CD14-positive monocyte (primary cell): ENCODE results near the gene INHBA. TPM values are rescaled to one million over a fixed set of nuclear protein-coding genes. Genes with fewer than 3 reads are reported as not detected.
A peak's percentile ranks its signal among the peaks of the same experiment; 100 is the strongest.

ENCODE experiments used
- DNase-seq, 3 donors: peaks; one replicate each; pipeline ENCODE4 v3.0.0-alpha.2; 2011 to 2022
- H2AFZ ChIP-seq: 2 replicates; pipeline ENCODE4 v1.6.0; 2012; ENCODE audit warnings: mild to moderate bottlenecking, low read depth, low read length, inconsistent platforms; ENCODE audit not compliant: insufficient read depth, poor library complexity, severe bottlenecking
- H3K27ac ChIP-seq, 2 donors: 1 replicate in 1 of 2; 2 replicates in 1 of 2; pipeline ENCODE4 v1.5.1; 2012 to 2013; ENCODE audit warnings: low read length in 2 of 2, control low read depth in 1 of 2, inconsistent platforms in 1 of 2, low read depth in 1 of 2, mild to moderate bottlenecking in 1 of 2
- H3K27me3 ChIP-seq, 2 donors: one replicate each; pipeline versions ENCODE4 v1.6.0 to v1.6.1; 2011 to 2013; ENCODE audit warnings: low read length in 2 of 2; ENCODE audit not compliant: control insufficient read depth in 2 of 2, insufficient read depth in 2 of 2
- H3K36me3 ChIP-seq, 2 donors: replicated peaks in 1 of 2; 1 replicate in 1 of 2; 2 replicates in 1 of 2; pipeline versions ENCODE4 v1.5.1 to v1.6.1; 2012 to 2013; ENCODE audit warnings: low read length in 2 of 2, control low read depth in 1 of 2, inconsistent platforms in 1 of 2, mild to moderate bottlenecking in 1 of 2; ENCODE audit not compliant: insufficient read depth in 2 of 2, control insufficient read depth in 1 of 2
- H3K4me1 ChIP-seq, 2 donors: 1 replicate in 1 of 2; 2 replicates in 1 of 2; pipeline versions ENCODE4 v1.5.1 to v1.6.1; 2012 to 2013; ENCODE audit warnings: low read length in 2 of 2, control low read depth in 1 of 2, inconsistent platforms in 1 of 2, mild to moderate bottlenecking in 1 of 2, moderate library complexity in 1 of 2; ENCODE audit not compliant: insufficient read depth in 2 of 2, control insufficient read depth in 1 of 2
- H3K4me2 ChIP-seq: replicated peaks from 2 replicates; pipeline ENCODE3; 2012; ENCODE audit warnings: low read length, moderate library complexity, mild to moderate bottlenecking; ENCODE audit not compliant: poor library complexity, severe bottlenecking; ENCODE audit errors: extremely low read depth
- H3K4me3 ChIP-seq, 3 experiments: fragments of 200-600 bp in 1 of 3; sonication (generic) in 1 of 3; replicated peaks in 1 of 3; 1 replicate in 2 of 3; 2 replicates in 1 of 3; pipeline ENCODE4 v1.5.1; 2011 to 2013; ENCODE audit warnings: low read length in 3 of 3, mild to moderate bottlenecking in 3 of 3, control low read depth in 2 of 3, low read depth in 2 of 3, inconsistent platforms in 1 of 3, moderate library complexity in 1 of 3
- H3K79me2 ChIP-seq: 2 replicates; pipeline ENCODE4 v1.6.0; 2012; ENCODE audit warnings: mild to moderate bottlenecking, control low read depth, inconsistent platforms, low read length, moderate library complexity; ENCODE audit not compliant: insufficient read depth
- H3K9ac ChIP-seq: 2 replicates; pipeline ENCODE4 v1.6.0; 2017; ENCODE audit warnings: low read length, mild to moderate bottlenecking; ENCODE audit not compliant: insufficient read depth, poor library complexity, severe bottlenecking
- H3K9me3 ChIP-seq, 2 donors: replicated peaks in 1 of 2; 1 replicate in 1 of 2; 2 replicates in 1 of 2; pipeline versions ENCODE4 v1.5.1 to v1.6.1; 2012 to 2013; ENCODE audit warnings: low read length in 2 of 2, control low read depth in 1 of 2; ENCODE audit not compliant: control insufficient read depth in 1 of 2, insufficient read depth in 1 of 2
- H4K20me1 ChIP-seq: 2 replicates; pipeline ENCODE4 v1.6.0; 2012; ENCODE audit warnings: mild to moderate bottlenecking, low read length, control low read depth, moderate library complexity; ENCODE audit not compliant: insufficient read depth
- H3K27ac Mint-ChIP-seq, 7 donors: one replicate each; pipeline ENCODE4 v1.8.0; 2020; ENCODE audit warnings: mild to moderate bottlenecking in 7 of 7, mixed read lengths in 7 of 7, moderate library complexity in 6 of 7, inconsistent platforms in 2 of 7
- H3K27me3 Mint-ChIP-seq, 3 donors: one replicate each; pipeline ENCODE4 v1.8.0; 2021 to 2022; ENCODE audit warnings: low read depth in 3 of 3, mild to moderate bottlenecking in 3 of 3, mixed read lengths in 3 of 3, moderate library complexity in 3 of 3, inconsistent platforms in 1 of 3
- H3K36me3 Mint-ChIP-seq, 2 donors: one replicate each; pipeline ENCODE4 v1.8.0; 2020; ENCODE audit warnings: mixed read lengths in 2 of 2, inconsistent platforms in 1 of 2, mild to moderate bottlenecking in 1 of 2
- H3K4me1 Mint-ChIP-seq: one replicate; pipeline ENCODE4 v1.8.0; 2020; ENCODE audit warnings: mild to moderate bottlenecking, mixed read lengths
- H3K4me3 Mint-ChIP-seq, 2 donors: one replicate each; pipeline ENCODE4 v1.8.0; 2020; ENCODE audit warnings: mild to moderate bottlenecking in 2 of 2, mixed read lengths in 2 of 2, moderate library complexity in 1 of 2
- H3K9me3 Mint-ChIP-seq, 7 donors: one replicate each; pipeline ENCODE4 v1.8.0; 2020 to 2022; ENCODE audit warnings: mixed read lengths in 7 of 7, mild to moderate bottlenecking in 6 of 7, moderate library complexity in 6 of 7, inconsistent platforms in 2 of 7
- CTCF ChIP-seq: fragments of 200-600 bp; IDR thresholded peaks from one replicate; pipeline ENCODE4 v1.8.0; 2022; ENCODE audit warnings: antibody characterized with exemption, mild to moderate bottlenecking
- WGBS: methylation state at CpG from one replicate; pipeline ENCODE4 v1.1.5; 2013; ENCODE audit warnings: missing lambda C conversion rate; ENCODE audit not compliant: insufficient coverage; 5-methylcytosine and 5-hydroxymethylcytosine counted together
- intact Hi-C, 2 donors: fragments of 100-400 bp; cut with micrococcal nuclease; formaldehyde crosslinking; loops; one replicate each; pipeline versions ENCODE4 v1.15.0 to v1.15.1; 2023
- polyA plus RNA-seq, 3 donors: library from polyadenylated mRNA; depleted of rRNA in 1 of 3; unstranded in 2 of 3; stranded (reverse) in 1 of 3; fragments of 300-500 nt in 2 of 3; fragments of >200 nt in 1 of 3; fragmentation: Illumina TruSeq in 2 of 3; gene quantifications; 1 replicate in 2 of 3; 2 replicates in 1 of 3; pipeline ENCODE4 v1.2.3, GENCODE V29; 2012 to 2021

The INHBA gene
- polyA plus RNA-seq, 3 donors, result 0.08 to 0.24 (median 0.09) TPM

- H3K4me2 ChIP-seq, result peak overlapping the region; percentile 5
- intact Hi-C loops, result no loop called here
- H2AFZ ChIP-seq, result peak overlapping the region; percentile 22
- DNase-seq, result no peak
- peaks cover 21 to 25% of the 10 kb centered on the region in 2 donors for H3K4me1 ChIP-seq
- 43% methylated on average over 5 of the region's 7 CpGs for WGBS
- no peak overlapping the region for H3K4me3 Mint-ChIP-seq
- peaks cover 33% of the 10 kb centered on the region for H3K4me1 Mint-ChIP-seq
- H3K9ac ChIP-seq, result no peak overlapping the region
- TF ChIP-seq CTCF, result no peak
- no peaks in the 10 kb centered on the region for H3K27me3 ChIP-seq
- H3K4me3 ChIP-seq, result no peak overlapping the region
- no peaks in the 10 kb centered on the region for H4K20me1 ChIP-seq
- H3K9me3 Mint-ChIP-seq, result peaks cover 0 to 2% (median 0%) of the 10 kb centered on the region in 7 donors
- no peaks in the 10 kb centered on the region for H3K79me2 ChIP-seq
- no peak overlapping the region for H3K27ac Mint-ChIP-seq
- no peaks in the 10 kb centered on the region for H3K9me3 ChIP-seq
- H3K27me3 Mint-ChIP-seq, result peaks cover 0 to 9% (median 3%) of the 10 kb centered on the region in 3 donors
- H3K36me3 ChIP-seq, result no peaks in the 10 kb centered on the region
- no peak overlapping the region for H3K27ac ChIP-seq
- no peaks in the 10 kb centered on the region for H3K36me3 Mint-ChIP-seq
Measured at GRCh38 chr7:41692251-41692650, 10.6 kb downstream of the INHBA start.

DNA sequence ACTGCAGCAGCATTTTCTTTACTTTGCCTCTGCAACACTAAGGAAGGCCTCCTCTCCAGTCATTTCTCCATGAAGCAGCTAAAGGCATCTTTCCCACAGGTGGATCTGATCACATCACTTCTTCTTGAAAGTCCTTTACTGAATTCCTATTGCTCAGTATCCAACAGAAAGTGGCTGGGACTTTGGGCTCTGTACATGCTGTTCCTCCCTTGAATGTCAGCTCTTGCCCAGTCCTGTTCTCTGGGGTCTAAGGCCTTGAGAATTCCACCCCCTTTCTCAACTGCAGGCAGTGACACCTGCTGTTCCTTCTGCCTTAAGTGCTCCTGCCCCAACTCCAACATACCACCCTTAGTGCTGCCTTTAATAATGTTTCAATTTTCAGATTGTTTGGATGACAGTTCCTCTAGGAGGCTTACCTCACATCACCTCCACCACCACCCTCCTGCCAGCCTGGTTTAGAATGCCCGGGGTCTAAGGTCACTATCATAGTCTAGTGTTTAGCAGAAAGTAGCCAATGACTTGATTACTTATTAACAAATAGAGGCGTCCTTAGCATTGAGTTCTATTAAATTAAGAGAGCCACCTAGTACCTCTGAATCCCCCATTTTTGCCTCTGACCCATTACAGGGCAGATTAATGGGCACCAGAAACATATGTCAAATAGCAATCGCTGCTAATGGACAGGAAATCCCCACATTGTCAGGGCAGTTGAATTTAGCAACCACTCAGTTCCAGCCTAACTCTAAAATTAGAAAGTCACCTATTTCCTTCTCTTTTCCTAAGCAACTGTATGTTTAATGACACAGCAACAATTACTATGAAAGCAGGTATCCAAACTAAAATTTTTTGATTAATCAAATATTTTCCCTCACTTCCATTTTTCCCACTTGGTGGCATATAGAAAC, 11.4 kb downstream of the INHBA start:
- Histone ChIP-seq H3K4me3 (no peak overlapping the region), H3K79me2 (no peaks in the 10 kb centered on the region), H4K20me1 (no peaks in the 10 kb centered on the region), H3K36me3 (no peaks in the 10 kb centered on the region), H3K9ac (no peak overlapping the region), H2AFZ (no peak overlapping the region), H3K27me3 (no peaks in the 10 kb centered on the region), H3K4me1 (peaks cover 21 to 25% of the 10 kb centered on the region in 2 donors), H3K27ac (no peak overlapping the region), H3K9me3 (no peaks in the 10 kb centered on the region), H3K4me2 (peak overlapping the region; percentile 5)
- intact Hi-C loops, result no loop called here
- TF ChIP-seq CTCF, result no peak
- DNase-seq, result no peak
- no peaks in the 10 kb centered on the region for H3K36me3 Mint-ChIP-seq
- no peak overlapping the region for H3K4me3 Mint-ChIP-seq
- H3K27ac Mint-ChIP-seq, result no peak overlapping the region
- 36% methylated on average over 2 of the region's 3 CpGs for WGBS
- H3K9me3 Mint-ChIP-seq, result peaks cover 0 to 2% (median 0%) of the 10 kb centered on the region in 7 donors
- peaks cover 0 to 9% (median 3%) of the 10 kb centered on the region in 3 donors for H3K27me3 Mint-ChIP-seq
- H3K4me1 Mint-ChIP-seq, result peaks cover 32% of the 10 kb centered on the region
